Upper lobe of left lung (tissue), 4 donors: ENCODE measurements around the gene PCDHA12.

Experiments
- CTCF ChIP-seq, 6 experiments: fragments of 450-650 bp in 4 of 6; fragments of 200-600 bp in 2 of 6; sonication (generic) in 2 of 6; IDR thresholded peaks; one replicate each; pipeline ENCODE4 v1.5.1; 2016 to 2019; ENCODE audit warnings: antibody characterized with exemption in 6 of 6
- POLR2A ChIP-seq, 4 donors: fragments of 450-650 bp; IDR thresholded peaks; one replicate each; pipeline ENCODE4 v1.5.1; 2016 to 2017; ENCODE audit warnings: antibody characterized with exemption in 4 of 4, mild to moderate bottlenecking in 2 of 4
- POLR2AphosphoS5 ChIP-seq, 2 donors: sonication (generic); formaldehyde crosslinking; IDR thresholded peaks; one replicate each; pipeline ENCODE4 v1.5.1; 2017; ENCODE audit warnings: antibody characterized with exemption in 2 of 2

GRCh38 chr5:140877262-140877581 lies 2.1 kb downstream of the PCDHA12 start:
- TF ChIP-seq CTCF (IDR thresholded peaks at IDR 0.05), result no peak
- no peak for TF ChIP-seq POLR2AphosphoS5 (IDR thresholded peaks at IDR 0.05)
- no peak for TF ChIP-seq POLR2A (IDR thresholded peaks at IDR 0.05)
